Lung (tissue), 12 donors: ENCODE measurements around the gene ONECUT1. TPM values are rescaled to one million over a fixed set of nuclear protein-coding genes. Genes with fewer than 3 reads are reported as not detected.

Experiments used
- ATAC-seq: fragments of 200-7000 bp; cut with Tn5 transposase; one replicate; pipeline ENCODE4 v1.9.1; 2020; ENCODE audit warnings: moderate number of reproducible peaks; ENCODE audit not compliant: insufficient read depth, low FRiP score
- DNase-seq, 3 donors: peaks; one replicate each; pipeline ENCODE4 v3.0.0-alpha.2; 2013 to 2017
- H3K27ac ChIP-seq, 2 donors: one replicate each; pipeline ENCODE4 v1.5.1; 2013; ENCODE audit warnings: mild to moderate bottlenecking in 2 of 2, moderate library complexity in 2 of 2, control low read depth in 1 of 2, inconsistent platforms in 1 of 2, low read depth in 1 of 2, low read length in 1 of 2
- H3K27me3 ChIP-seq, 3 donors: one replicate each; pipeline ENCODE4 v1.5.1; 2013; ENCODE audit warnings: low read length in 2 of 3; ENCODE audit not compliant: control insufficient read depth in 3 of 3, insufficient read depth in 3 of 3
- H3K36me3 ChIP-seq, 4 donors: one replicate each; pipeline ENCODE4 v1.5.1; 2013; ENCODE audit warnings: low read length in 4 of 4, mild to moderate bottlenecking in 1 of 4, moderate library complexity in 1 of 4; ENCODE audit not compliant: control insufficient read depth in 4 of 4, insufficient read depth in 4 of 4
- H3K4me1 ChIP-seq, 5 donors: one replicate each; pipeline ENCODE4 v1.5.1; 2013; ENCODE audit warnings: low read length in 5 of 5, mild to moderate bottlenecking in 2 of 5, moderate library complexity in 1 of 5; ENCODE audit not compliant: control insufficient read depth in 5 of 5, insufficient read depth in 5 of 5
- H3K4me3 ChIP-seq: one replicate; pipeline ENCODE4 v1.5.1; 2013; ENCODE audit warnings: mild to moderate bottlenecking, control low read depth, moderate library complexity
- H3K9ac ChIP-seq, 2 donors: one replicate each; pipeline ENCODE4 v1.5.1; 2013; ENCODE audit warnings: low read length in 2 of 2, control low read depth in 1 of 2; ENCODE audit not compliant: insufficient read depth in 1 of 2
- H3K9me3 ChIP-seq, 4 donors: one replicate each; pipeline ENCODE4 v1.5.1; 2013; ENCODE audit warnings: low read length in 3 of 4, mild to moderate bottlenecking in 1 of 4, moderate library complexity in 1 of 4; ENCODE audit not compliant: control insufficient read depth in 4 of 4, insufficient read depth in 3 of 4
- CTCF ChIP-seq: IDR thresholded peaks from 2 replicates; pipeline ENCODE4 v1.5.1; 2012; ENCODE audit warnings: mild to moderate bottlenecking; ENCODE audit errors: control extremely low read depth, extremely low read depth
- WGBS, 2 donors: extraction: QIAGEN DNeasy Blood & Tissue Kit; methylation state at CpG; one replicate each; pipeline ENCODE4 v1.1.7; 2013; 5-methylcytosine and 5-hydroxymethylcytosine counted together
- polyA plus RNA-seq, 2 donors: library from polyadenylated mRNA; stranded (reverse); fragments of 200-250 nt; gene quantifications; one replicate each; pipeline ENCODE4 v1.2.1, GENCODE V29; 2013
- total RNA-seq, 2 donors: library from RNA; depleted of rRNA in 1 of 2; stranded (reverse); fragments of >200 nt in 1 of 2; gene quantifications; one replicate each; pipeline ENCODE4 v1.2.1, GENCODE V29; 2014 to 2021
- donor health status: control.
- donor health status: control.
- donor health status: Bipolar disorder and iron deficiency.
- donor health status: healthy.
- donor health status: DM: yes; HTN: yes; CAD: no.

ONECUT1 gene
- total and polyA plus RNA-seq, 4 donors = 0.18 TPM; not detected in 3

DNA sequence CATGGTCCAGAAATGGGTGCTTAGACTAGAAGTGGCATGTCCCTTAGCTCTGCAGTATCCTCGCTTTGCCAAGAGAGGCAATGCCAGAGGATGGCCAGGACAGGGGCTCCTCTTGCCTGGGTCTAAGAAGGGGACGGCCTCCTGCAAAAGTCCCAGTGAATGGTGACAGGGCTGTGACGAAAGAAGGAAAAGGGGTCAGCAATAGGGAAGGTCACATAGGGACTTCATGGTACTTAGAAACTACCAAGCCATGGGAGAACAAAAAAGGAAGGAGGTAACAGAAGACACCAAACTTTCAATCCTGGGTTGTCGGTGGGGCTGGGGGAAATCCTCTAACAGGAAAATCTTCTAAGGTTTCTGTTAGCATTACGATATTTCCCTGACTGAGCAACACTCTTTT, 74.7 kb downstream of the ONECUT1 start:
- H3K4me1 ChIP-seq = no peaks in the 10 kb centered on the region
- no peak for ATAC-seq
- H3K27ac ChIP-seq = no peak overlapping the region
- peaks cover 0 to 2% (median 0%) of the 10 kb centered on the region in 3 donors for H3K27me3 ChIP-seq
- WGBS, 2 donors = 49 to 73% methylated on average over 5 of the region's 5 CpGs
- no peaks in the 10 kb centered on the region for H3K36me3 ChIP-seq
- H3K9ac ChIP-seq = no peak overlapping the region
- no peak overlapping the region for H3K4me3 ChIP-seq
- H3K9me3 ChIP-seq = no peaks in the 10 kb centered on the region
- no peak for TF ChIP-seq CTCF
- no peak for DNase-seq

DNA sequence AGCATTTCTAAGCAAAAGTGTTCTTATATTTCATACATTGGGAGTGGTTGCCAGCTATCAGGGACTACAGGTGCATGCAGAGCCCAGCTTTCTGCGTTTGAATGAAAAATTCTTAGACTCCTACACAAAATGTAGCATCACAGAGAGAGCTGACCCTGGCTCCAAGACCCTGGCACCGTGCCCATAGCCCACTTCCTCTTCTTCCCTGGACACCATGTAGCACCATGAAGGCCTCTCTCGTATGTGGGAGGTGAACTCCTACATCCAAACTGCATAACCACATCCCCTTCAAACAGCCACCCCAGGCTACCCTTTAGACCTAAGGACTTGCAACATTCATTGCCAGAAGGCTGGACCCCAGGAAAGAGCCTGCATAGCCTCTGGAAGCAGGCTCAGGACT, 75.2 kb downstream of the ONECUT1 start:
- Histone ChIP-seq H3K27ac (no peak overlapping the region), H3K27me3 (peaks cover 0 to 2% (median 0%) of the 10 kb centered on the region in 3 donors), H3K9ac (no peak overlapping the region), H3K4me3 (no peak overlapping the region), H3K4me1 (no peaks in the 10 kb centered on the region), H3K9me3 (no peaks in the 10 kb centered on the region), H3K36me3 (no peaks in the 10 kb centered on the region)
- WGBS, 2 donors = 51 to 59% methylated on average over 3 of the region's 3 CpGs
- ATAC-seq = no peak
- no peak for DNase-seq
- TF ChIP-seq CTCF = no peak

GRCh38 chr15:52710708-52711389, 79.3 kb downstream of the ONECUT1 start:
- no peaks in the 10 kb centered on the region for H3K36me3 ChIP-seq
- no peak for ATAC-seq
- no peak for DNase-seq
- H3K4me3 ChIP-seq = no peak overlapping the region
- no peak overlapping the region for H3K9ac ChIP-seq
- TF ChIP-seq CTCF = no peak
- no peaks in the 10 kb centered on the region for H3K9me3 ChIP-seq
- H3K27me3 ChIP-seq = peaks cover 0 to 7% (median 0%) of the 10 kb centered on the region in 3 donors
- WGBS, 2 donors = 85 to 99% methylated on average over 2 of the region's 2 CpGs
- H3K4me1 ChIP-seq = no peaks in the 10 kb centered on the region
- no peak overlapping the region for H3K27ac ChIP-seq
